Measurements from ENCODE around the gene HSPB1.
"Not testable (repeated sequence)": the region's sequence is repeated elsewhere in the genome, so short reads cannot be mapped to it uniquely, and the experiment has no call there.

The HSPB1 gene

DNA sequence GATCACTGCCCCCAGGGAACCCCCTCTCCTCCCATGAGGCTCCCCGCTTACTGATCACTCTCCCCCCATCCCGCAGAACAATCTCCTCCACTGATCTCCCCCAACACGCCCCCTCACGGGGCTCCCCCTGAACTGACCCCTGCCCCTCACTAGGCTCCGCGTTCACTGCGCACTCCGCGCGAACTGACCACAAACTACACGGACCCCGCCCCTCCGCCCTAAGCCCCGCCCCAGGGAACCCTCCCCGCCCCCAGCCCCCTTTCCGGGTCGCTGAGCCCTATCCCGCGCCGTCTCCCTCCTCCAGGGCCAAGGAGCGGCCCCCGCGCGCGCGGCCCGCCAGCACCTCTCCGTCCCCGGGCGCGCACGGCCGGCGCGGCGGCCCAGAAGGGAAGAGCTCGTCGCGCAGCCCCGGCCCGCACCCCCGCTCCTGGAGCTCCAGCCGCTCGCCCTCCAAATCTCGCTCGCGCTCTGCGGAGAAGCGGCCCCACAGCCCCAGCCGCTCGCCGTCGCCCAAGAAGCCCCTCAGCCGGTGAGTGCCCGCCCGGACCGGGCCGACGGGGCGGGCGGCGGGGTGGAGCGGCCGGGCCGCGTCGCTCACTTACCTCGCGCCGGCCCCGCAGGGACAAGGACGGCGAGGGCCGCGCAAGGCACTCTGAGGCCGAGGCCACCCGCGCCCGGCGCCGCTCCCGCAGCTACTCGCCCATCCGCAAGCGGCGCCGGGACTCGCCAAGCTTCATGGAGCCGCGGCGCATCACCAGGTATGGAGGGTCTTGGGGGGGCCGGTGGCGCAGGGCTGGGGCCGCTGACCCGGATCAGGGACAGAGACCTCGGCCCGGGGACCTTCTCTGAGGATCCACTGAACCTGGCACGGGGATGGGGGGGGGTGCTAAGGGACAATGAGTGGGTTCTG lies 19.9 kb upstream of the HSPB1 start:
- no peak for DNase-seq
- peaks cover 35% of the 10 kb centered on the region for H3K27me3 ChIP-seq (replicated peaks)
- TF ChIP-seq, protein P1, sequence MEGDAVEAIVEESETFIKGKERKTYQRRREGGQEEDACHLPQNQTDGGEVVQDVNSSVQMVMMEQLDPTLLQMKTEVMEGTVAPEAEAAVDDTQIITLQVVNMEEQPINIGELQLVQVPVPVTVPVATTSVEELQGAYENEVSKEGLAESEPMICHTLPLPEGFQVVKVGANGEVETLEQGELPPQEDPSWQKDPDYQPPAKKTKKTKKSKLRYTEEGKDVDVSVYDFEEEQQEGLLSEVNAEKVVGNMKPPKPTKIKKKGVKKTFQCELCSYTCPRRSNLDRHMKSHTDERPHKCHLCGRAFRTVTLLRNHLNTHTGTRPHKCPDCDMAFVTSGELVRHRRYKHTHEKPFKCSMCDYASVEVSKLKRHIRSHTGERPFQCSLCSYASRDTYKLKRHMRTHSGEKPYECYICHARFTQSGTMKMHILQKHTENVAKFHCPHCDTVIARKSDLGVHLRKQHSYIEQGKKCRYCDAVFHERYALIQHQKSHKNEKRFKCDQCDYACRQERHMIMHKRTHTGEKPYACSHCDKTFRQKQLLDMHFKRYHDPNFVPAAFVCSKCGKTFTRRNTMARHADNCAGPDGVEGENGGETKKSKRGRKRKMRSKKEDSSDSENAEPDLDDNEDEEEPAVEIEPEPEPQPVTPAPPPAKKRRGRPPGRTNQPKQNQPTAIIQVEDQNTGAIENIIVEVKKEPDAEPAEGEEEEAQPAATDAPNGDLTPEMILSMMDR (IDR thresholded peaks at IDR 0.05; ENCODE audit: low read depth, low read length, missing control alignments), result no peak
- peak overlapping the region; percentile 24 for H3K4me3 ChIP-seq (ENCODE audit: low read depth, low read length)
- in situ Hi-C loops (cut with HindIII; ENCODE audit: low pct_ligation_motif_present, low sequenced_read_pairs), result no loop called here
- no peak overlapping the region for H3K27ac ChIP-seq
- no peaks in the 10 kb centered on the region for H3K36me3 ChIP-seq (replicated peaks)

DNA sequence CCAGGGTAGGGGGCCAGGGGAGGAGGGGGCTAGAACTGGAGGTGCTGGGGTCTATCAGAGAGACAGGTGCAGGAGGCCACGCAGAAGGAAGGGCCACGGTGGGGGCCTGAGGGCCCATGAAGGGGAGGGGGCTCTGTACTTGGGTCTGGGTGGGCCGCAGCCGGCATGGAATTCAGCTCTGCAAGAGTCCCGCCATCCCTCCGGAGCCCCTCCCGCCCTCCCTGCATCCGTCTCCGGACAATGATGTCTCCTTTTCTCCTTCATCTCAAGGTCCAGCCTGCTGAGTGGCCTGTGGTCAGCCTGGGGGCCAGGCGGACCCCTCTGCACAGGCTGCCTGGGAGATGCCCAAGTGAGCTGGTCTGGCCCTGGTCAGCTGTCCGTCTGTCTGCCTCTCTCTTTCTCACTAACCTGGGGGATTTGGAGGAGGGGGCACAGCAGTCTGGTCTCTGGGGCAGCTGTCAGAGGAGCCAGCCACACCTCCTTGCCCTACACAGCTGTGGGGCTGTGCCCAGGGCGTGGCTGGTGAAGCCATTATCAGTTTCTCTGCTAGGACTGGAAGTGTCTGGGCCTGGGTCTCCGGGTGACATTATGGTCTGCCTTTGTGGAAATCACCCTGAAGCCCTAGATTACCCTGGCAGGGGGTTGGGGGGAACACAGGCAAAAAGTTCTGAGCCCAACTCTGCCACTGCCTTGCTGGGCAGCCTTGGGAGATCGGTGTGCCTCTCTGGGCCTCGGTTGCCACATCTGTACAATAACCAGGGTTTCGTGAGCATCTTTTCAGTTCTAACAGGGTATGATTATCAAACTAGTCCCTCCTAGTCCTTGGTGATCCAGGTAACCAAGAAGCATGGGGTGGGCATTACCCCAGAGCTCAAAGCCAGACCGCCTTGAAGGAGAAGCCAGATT lies 19.0 kb upstream of the HSPB1 start:
- in situ Hi-C loops (cut with HindIII; ENCODE audit: low pct_ligation_motif_present, low sequenced_read_pairs), result no loop called here
- Histone ChIP-seq H3K36me3 (replicated peaks) (no peaks in the 10 kb centered on the region), H3K27me3 (replicated peaks) (peaks cover 34% of the 10 kb centered on the region), H3K27ac (no peak overlapping the region), H3K4me3 (ENCODE audit: low read depth, low read length) (no peak overlapping the region)
- no peak for DNase-seq
- TF ChIP-seq, protein P1 (IDR thresholded peaks at IDR 0.05; ENCODE audit: low read depth, low read length, missing control alignments), result no peak

- H3K27ac ChIP-seq, result no peak overlapping the region
- in situ Hi-C loops (cut with HindIII; ENCODE audit: low pct_ligation_motif_present, low sequenced_read_pairs), result no loop called here
- peaks cover 23% of the 10 kb centered on the region for H3K27me3 ChIP-seq (replicated peaks)
- no peak overlapping the region for H3K4me3 ChIP-seq (ENCODE audit: low read depth, low read length)
- no peaks in the 10 kb centered on the region for H3K36me3 ChIP-seq (replicated peaks)
- no peak for DNase-seq
- TF ChIP-seq, protein P1 (IDR thresholded peaks at IDR 0.05; ENCODE audit: low read depth, low read length, missing control alignments), result no peak
These were observed 16.7 kb upstream of the HSPB1 start for GRCh38 chr7:76285604-76286374.

- Histone ChIP-seq H3K36me3 (replicated peaks) (no peaks in the 10 kb centered on the region), H3K27ac (no peak overlapping the region), H3K4me3 (ENCODE audit: low read depth, low read length) (no peak overlapping the region), H3K27me3 (replicated peaks) (peaks cover 17% of the 10 kb centered on the region)
- TF ChIP-seq, protein P1 (IDR thresholded peaks at IDR 0.05; ENCODE audit: low read depth, low read length, missing control alignments), result no peak
- in situ Hi-C loops (cut with HindIII; ENCODE audit: low pct_ligation_motif_present, low sequenced_read_pairs), result no loop called here
- no peak for DNase-seq
These were observed 15.6 kb upstream of the HSPB1 start for GRCh38 chr7:76286842-76287403.

DNA sequence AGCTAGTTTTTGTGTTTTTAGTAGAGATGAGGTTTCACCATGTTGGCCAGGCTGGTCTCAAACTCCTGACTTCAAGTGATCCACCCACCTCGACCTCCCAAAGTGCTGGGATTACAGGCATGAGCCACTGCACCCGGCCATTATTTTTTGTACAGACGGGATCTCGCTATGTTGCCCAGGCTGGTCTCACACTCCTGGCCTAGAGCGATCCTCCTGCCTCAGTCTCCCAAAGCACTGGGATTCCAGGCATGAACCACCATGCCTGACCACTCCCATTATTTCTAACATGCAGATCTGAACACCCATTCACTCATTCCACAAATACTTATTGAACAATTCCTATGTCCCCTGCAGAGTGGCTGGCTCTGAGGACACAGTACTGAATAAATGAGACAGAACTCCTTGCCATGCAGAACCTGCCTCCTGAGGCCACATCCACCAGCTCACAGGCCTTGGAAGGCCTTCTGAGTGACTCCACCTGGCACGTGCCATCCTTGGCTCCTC lies 11.6 kb upstream of the HSPB1 start:
- H3K27me3 ChIP-seq (replicated peaks); H3K36me3 ChIP-seq (replicated peaks); DNase-seq; in situ Hi-C loops (cut with HindIII; ENCODE audit: low pct_ligation_motif_present, low sequenced_read_pairs); H3K4me3 ChIP-seq (ENCODE audit: low read depth, low read length): not testable (repeated sequence)
- H3K27ac ChIP-seq, result peak overlapping the region; percentile 65
